Activated CD4-positive, alpha-beta memory T cell treated with anti-CD3 and anti-CD28 coated beads, Interleukin-2, amount 10 ng/mL, durations not matched to agents 7 days and 5 days (primary cell): ENCODE data around the gene MILR1. TPM values are rescaled to one million over a fixed set of nuclear protein-coding genes. Genes with fewer than 3 reads are reported as not detected.
A peak's percentile ranks its signal among the peaks of the same experiment; 100 is the strongest.

Experiments
- CTCF ChIA-PET: fragments of 350-600 bp; sonication (Branson Sonifier 250); formaldehyde crosslinking; loops from one replicate; lab custom pipeline; 2021; ENCODE audit warnings: antibody characterized with exemption, inconsistent platforms; lab: Charles Lee
- POLR2A ChIA-PET: fragments of 350-600 bp; sonication (Branson Sonifier 250); formaldehyde crosslinking; loops from one replicate; lab custom pipeline; 2021; ENCODE audit warnings: antibody characterized with exemption; lab: Charles Lee
- DNase-seq: peaks from one replicate; pipeline ENCODE4 v3.0.0-alpha.2; 2020
- H3K27ac Mint-ChIP-seq: one replicate; pipeline ENCODE4 v1.8.0; 2021; ENCODE audit warnings: mild to moderate bottlenecking, mixed read lengths
- H3K27me3 Mint-ChIP-seq: one replicate; pipeline ENCODE4 v1.8.0; 2021; ENCODE audit warnings: mixed read lengths
- H3K36me3 Mint-ChIP-seq: one replicate; pipeline ENCODE4 v1.8.0; 2021; ENCODE audit warnings: low read depth, mixed read lengths
- H3K4me1 Mint-ChIP-seq: one replicate; pipeline ENCODE4 v1.8.0; 2021; ENCODE audit warnings: mixed read lengths
- H3K4me3 Mint-ChIP-seq: one replicate; pipeline ENCODE4 v1.8.0; 2021; ENCODE audit warnings: mild to moderate bottlenecking, mixed read lengths
- H3K9me3 Mint-ChIP-seq: one replicate; pipeline ENCODE4 v1.8.0; 2021; ENCODE audit warnings: mixed read lengths
- total RNA-seq, 2 experiments: library from RNA; stranded (reverse); gene quantifications; one replicate each; pipeline ENCODE4 v1.2.3, GENCODE V29; 2021

MILR1 gene
- total RNA-seq, 2 experiments from 2014 or later, result 0.35 to 0.80 TPM

DNA sequence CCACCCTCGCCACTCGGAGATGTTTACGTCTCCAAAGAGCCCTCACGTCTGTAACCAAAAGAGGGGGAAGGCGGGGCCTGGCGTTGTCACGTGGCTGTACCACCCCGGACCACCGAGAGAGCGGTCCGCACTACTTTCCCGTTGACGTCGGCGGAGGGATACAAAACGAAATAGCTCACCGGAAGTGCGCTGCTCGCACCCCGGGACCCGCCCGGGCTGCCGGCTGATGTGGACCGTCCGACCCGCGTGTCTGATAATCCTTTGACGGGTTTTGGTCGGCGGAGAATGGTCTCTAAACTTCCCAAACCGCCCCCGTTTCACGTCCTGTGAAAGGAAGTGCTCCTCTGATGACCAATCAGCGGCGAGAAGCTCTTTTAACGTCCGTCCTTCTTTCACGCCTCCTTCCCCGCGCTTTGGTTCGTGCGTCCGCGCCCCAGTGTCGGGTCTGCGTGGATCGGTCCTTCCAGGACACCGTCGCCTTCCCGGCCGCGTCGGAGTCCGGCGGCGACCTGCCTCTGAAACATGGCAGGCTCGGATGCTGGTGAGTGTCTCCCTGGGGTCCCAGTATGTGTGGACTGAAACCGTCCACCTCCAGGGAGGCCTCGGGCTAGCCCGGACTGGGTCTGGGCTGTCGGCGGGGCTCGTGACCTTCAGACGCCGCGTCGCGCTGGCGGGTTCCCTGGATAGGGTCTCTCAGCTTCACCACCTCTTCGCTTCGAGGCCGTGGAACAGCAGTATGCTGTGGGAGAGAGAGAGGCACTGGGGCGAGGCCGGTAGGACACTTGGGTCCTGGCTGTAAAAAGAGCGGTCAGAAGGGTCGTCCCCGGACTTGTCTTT, 57.9 kb downstream of the MILR1 start, which contains the start of gene CEP95:
Gene CEP95, plus strand, starts transcription at position 402 of the 837 bp plus-strand sequence. Its CDS starts 121 bp downstream, at position 523.
- H3K4me1 Mint-ChIP-seq, result peaks cover 57% of the 10 kb centered on the region
- H3K27ac Mint-ChIP-seq, result peak within 1 kb of the TSS; percentile 100
- H3K9me3 Mint-ChIP-seq, result no peaks in the 10 kb centered on the region
- peak; percentile 95 for DNase-seq
- H3K27me3 Mint-ChIP-seq, result no peaks in the 10 kb centered on the region
- peaks cover 82% of the 10 kb centered on the region for H3K36me3 Mint-ChIP-seq
- CTCF ChIA-PET, result interaction anchor here (0.7 to 5.4 kb wide), 8 partner anchors 9 to 143 kb away, joined by 3 to 52 read pairs (median 6); partner anchors contain the start of gene POLG2
- POLR2A ChIA-PET, result interaction anchor here (0.6 to 6.9 kb wide), 44 partner anchors 10 to 733 kb away, joined by 3 to 387 read pairs (median 4); partner anchors contain the start of genes CCDC47, DDX42, ERN1 and POLG2
- H3K4me3 Mint-ChIP-seq, result peak within 1 kb of the TSS; percentile 99

GRCh38 chr17:64507413-64507782, 58.5 kb downstream of the MILR1 start:
- Mint-ChIP-seq H3K36me3 (peaks cover 78% of the 10 kb centered on the region), H3K27ac (peak overlapping the region; percentile 100), H3K9me3 (no peaks in the 10 kb centered on the region), H3K4me3 (peak overlapping the region; percentile 99), H3K4me1 (peaks cover 51% of the 10 kb centered on the region), H3K27me3 (no peaks in the 10 kb centered on the region)
- ChIA-PET CTCF (interaction anchor here (0.7 to 5.4 kb wide), 9 partner anchors 10 to 142 kb away, joined by 3 to 52 read pairs (median 5); partner anchors contain the start of gene POLG2), POLR2A (interaction anchor here (0.6 to 6.9 kb wide), 28 partner anchors 10 to 734 kb away, joined by 3 to 387 read pairs (median 6); partner anchors contain the start of genes CCDC47, DDX42, ERN1 and POLG2)
- peak; percentile 41 for DNase-seq

GRCh38 chr17:64508683-64509082, 59.8 kb downstream of the MILR1 start:
- H3K27me3 Mint-ChIP-seq, result no peaks in the 10 kb centered on the region
- peak overlapping the region; percentile 63 for H3K4me3 Mint-ChIP-seq
- CTCF ChIA-PET, result no interaction called here
- H3K4me1 Mint-ChIP-seq, result peaks cover 39% of the 10 kb centered on the region
- POLR2A ChIA-PET, result interaction anchor here (2.3 kb wide), 1 partner anchor 11 kb away, joined by 18 read pairs; the partner anchor contains the start of gene POLG2
- H3K27ac Mint-ChIP-seq, result no peak overlapping the region
- H3K36me3 Mint-ChIP-seq, result peaks cover 74% of the 10 kb centered on the region
- no peak for DNase-seq
- H3K9me3 Mint-ChIP-seq, result no peaks in the 10 kb centered on the region

DNA sequence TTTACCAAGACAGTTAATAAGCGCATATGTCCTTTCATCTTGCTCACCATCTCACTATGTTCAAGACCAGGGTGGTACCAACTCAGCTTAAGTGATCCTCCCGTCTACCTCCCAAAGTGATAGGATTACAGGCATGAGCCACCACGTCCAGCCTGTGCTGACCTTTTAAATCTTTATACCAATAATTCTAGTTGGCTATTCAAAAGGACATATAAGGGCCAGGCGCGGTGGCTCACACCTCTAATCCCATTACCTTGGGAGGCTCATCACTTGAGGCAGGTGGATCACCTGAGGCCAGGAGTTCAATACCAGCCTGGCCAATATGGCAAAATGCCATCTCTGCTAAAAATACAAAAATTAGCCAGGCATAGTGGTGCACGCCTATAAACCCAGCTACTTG, 60.3 kb downstream of the MILR1 start:
- H3K9me3 Mint-ChIP-seq, result no peaks in the 10 kb centered on the region
- H3K27me3 Mint-ChIP-seq, result no peaks in the 10 kb centered on the region
- H3K4me3 Mint-ChIP-seq, result no peak overlapping the region
- POLR2A ChIA-PET, result interaction anchor here (2.3 kb wide), 1 partner anchor 11 kb away, joined by 18 read pairs; the partner anchor contains the start of gene POLG2
- peaks cover 34% of the 10 kb centered on the region for H3K4me1 Mint-ChIP-seq
- no peak for DNase-seq
- CTCF ChIA-PET, result no interaction called here
- no peak overlapping the region for H3K27ac Mint-ChIP-seq
- peaks cover 74% of the 10 kb centered on the region for H3K36me3 Mint-ChIP-seq

DNA sequence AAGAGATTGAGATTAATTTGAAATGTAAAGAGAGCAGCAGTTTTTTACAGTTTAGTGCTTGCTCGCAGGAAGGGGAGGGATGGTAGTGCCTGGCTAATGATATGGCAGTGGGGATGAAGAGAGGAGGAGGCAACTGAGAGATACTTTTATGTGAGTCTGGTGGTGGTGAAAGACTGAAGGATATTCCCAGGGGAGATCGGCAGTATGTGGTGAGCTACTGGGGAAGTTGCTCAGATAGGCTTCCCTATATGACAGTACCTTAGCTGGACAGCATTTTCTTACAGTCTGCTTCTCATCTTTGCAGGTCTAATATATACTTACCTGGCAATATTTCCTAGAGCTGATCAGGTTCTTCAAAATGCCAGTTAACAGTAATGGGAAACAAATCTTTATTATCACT, 66.5 kb downstream of the MILR1 start:
- ChIA-PET CTCF (interaction anchor here (0.6 to 1.6 kb wide), 5 partner anchors 26 to 253 kb away, joined by 3 to 4 read pairs (median 3); no protein-coding TSS in a partner anchor), POLR2A (interaction anchor here (0.7 to 4.7 kb wide), 2 partner anchors 10 to 18 kb away, joined by 3 to 44 read pairs; partner anchors contain the start of genes CEP95 and DDX5)
- no peak for DNase-seq
- H3K4me3 Mint-ChIP-seq, result no peak overlapping the region
- no peaks in the 10 kb centered on the region for H3K27me3 Mint-ChIP-seq
- peaks cover 68% of the 10 kb centered on the region for H3K36me3 Mint-ChIP-seq
- peaks cover 5% of the 10 kb centered on the region for H3K4me1 Mint-ChIP-seq
- H3K9me3 Mint-ChIP-seq, result no peaks in the 10 kb centered on the region
- no peak overlapping the region for H3K27ac Mint-ChIP-seq

DNA sequence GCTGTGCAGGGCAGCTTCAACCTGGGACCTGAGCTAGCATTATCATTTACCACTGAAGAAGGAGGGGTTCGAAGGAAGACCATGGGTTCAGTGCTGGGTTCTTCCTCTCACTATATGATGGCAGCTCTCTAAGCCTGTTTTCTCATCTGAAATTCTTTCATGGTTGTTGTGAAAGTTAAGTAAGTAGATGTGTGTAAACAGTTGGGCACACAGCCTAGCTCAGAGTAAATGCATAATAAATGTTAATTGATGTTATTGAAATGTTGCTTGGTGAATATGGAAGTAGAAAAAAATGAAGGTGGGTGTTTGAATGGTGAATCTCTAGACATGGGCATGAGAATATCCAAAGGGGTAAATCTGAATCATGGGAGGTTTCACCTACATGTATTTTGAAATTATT, 66.9 kb downstream of the MILR1 start:
- ChIA-PET POLR2A (interaction anchor here (0.7 to 4.7 kb wide), 2 partner anchors 10 to 18 kb away, joined by 3 to 44 read pairs; partner anchors contain the start of genes CEP95 and DDX5), CTCF (interaction anchor here (0.6 to 1.6 kb wide), 5 partner anchors 26 to 253 kb away, joined by 3 to 4 read pairs (median 3); no protein-coding TSS in a partner anchor)
- peaks cover 5% of the 10 kb centered on the region for H3K4me1 Mint-ChIP-seq
- H3K27me3 Mint-ChIP-seq, result no peaks in the 10 kb centered on the region
- peaks cover 65% of the 10 kb centered on the region for H3K36me3 Mint-ChIP-seq
- no peak for DNase-seq
- H3K9me3 Mint-ChIP-seq, result no peaks in the 10 kb centered on the region
- H3K27ac Mint-ChIP-seq, result no peak overlapping the region
- no peak overlapping the region for H3K4me3 Mint-ChIP-seq

Other genes with a start within 250 kb of the MILR1 start
- gene TEX2, start 185.9 kb upstream of the MILR1 start, total RNA-seq, result 10 to 100 TPM; 10.5 to 12.4 TPM
- gene PECAM1, start 58.3 kb upstream of the MILR1 start, total RNA-seq, result 1 to 10 TPM; 1.1 to 1.7 TPM
- 10 to 100 TPM; 34.7 to 35.2 TPM for gene POLG2, start 47.9 kb downstream of the MILR1 start, total RNA-seq
- gene DDX5, start 57.2 kb downstream of the MILR1 start, total RNA-seq, result 100 to 1,000 TPM; 713 to 732 TPM
- gene CEP95, start 57.9 kb downstream of the MILR1 start, total RNA-seq, result 10 to 100 TPM; 47.7 to 48.5 TPM
- 10 to 100 TPM; 14.6 to 14.8 TPM for gene SMURF2, start 213.2 kb downstream of the MILR1 start, total RNA-seq